KG1 (cell line): Measurements from ENCODE around the gene IKZF3.
"Not testable (repeated sequence)": the region's sequence is repeated elsewhere in the genome, so short reads cannot be mapped to it uniquely, and the experiment has no call there.

ENCODE experiments used
- DNase-seq: peaks from one replicate; lab custom pipeline; 2025; lab: John Stamatoyannopoulos, UW

Gene IKZF3

DNA sequence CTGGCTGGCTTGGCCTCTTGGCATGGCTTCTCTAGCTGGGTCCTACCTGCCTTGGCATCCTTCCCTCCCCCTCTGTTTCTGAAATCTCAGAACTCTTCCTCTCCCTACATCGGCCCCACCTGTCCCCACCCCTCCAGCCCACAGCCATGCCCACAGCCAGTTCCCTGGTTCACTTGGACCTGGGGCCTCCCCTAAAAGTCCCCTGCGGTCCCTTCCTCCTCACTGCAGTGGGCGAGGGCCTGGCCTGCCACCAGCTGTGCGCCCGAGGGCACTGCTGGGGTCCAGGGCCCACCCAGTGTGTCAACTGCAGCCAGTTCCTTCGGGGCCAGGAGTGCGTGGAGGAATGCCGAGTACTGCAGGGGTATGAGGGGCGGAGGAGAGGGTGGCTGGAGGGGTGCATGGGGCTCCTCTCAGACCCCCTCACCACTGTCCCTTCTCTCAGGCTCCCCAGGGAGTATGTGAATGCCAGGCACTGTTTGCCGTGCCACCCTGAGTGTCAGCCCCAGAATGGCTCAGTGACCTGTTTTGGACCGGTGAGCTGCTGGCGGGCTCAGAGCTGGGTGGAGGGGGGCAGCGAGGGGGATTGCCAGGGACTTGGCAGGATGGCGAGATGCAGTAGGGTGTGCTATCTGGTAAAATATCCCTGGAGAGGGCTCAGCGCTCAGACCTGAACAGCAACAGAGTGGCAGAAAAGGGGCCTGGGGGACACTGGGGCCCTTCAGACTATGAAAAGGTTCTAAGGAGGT, 147.9 kb downstream of the IKZF3 start:
- no peak for DNase-seq

GRCh38 chr17:39715375-39716072, 148.6 kb downstream of the IKZF3 start:
- no peak for DNase-seq

GRCh38 chr17:39714234-39714633, 149.9 kb downstream of the IKZF3 start:
- no peak for DNase-seq

GRCh38 chr17:39711851-39712250, 152.3 kb downstream of the IKZF3 start:
- no peak for DNase-seq

GRCh38 chr17:39711071-39711470, 153.0 kb downstream of the IKZF3 start:
- not testable (repeated sequence) for DNase-seq

GRCh38 chr17:39709998-39710964, 153.8 kb downstream of the IKZF3 start:
- no peak for DNase-seq

DNA sequence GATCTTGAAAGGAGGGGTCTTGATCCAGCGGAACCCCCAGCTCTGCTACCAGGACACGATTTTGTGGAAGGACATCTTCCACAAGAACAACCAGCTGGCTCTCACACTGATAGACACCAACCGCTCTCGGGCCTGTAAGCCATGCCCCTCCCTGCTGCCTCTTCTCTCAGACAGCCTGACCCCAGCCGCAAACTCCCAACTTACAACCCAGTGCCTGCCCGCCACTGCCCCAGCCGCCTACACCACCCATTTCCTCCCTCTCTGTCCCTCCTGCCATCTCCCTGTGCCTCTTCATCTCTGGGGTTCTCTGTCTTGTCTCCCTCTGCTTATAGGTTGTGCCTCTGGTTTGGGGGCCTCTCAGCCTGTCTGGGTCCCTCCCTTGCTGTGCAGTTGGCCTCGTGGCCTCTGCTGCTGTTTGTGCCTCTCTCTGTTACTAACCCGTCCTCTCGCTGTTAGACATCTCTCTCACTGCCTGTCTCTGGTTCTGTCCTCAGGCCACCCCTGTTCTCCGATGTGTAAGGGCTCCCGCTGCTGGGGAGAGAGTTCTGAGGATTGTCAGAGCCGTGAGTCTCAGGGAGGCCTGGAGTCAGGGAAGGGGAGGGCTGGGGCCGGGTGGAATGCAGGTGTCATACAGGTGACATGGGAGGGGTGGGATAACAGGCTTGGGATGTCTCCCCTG, 154.7 kb downstream of the IKZF3 start:
- no peak for DNase-seq
